ENCODE results near the gene WIPF3. TPM values are rescaled to one million over a fixed set of nuclear protein-coding genes. Genes with fewer than 3 reads are reported as not detected.

The WIPF3 gene
- 1.3 and 2.8 TPM in 2 replicates for total RNA-seq
- 1.4 and 2.3 TPM in 2 replicates for polyA plus RNA-seq

GRCh38 chr7:29806208-29806994, at the start of gene WIPF3:
WIPF3 (plus strand) TSS chr7:29806508; CDS start chr7:29834725, 28,217 bp downstream.
- Histone ChIP-seq H3K9me3 (ENCODE audit: low read depth) (no peaks in the 10 kb centered on the region), H3K4me1 (ENCODE audit: low read depth) (no peaks in the 10 kb centered on the region), H3K27ac (no peak within 1 kb of the TSS), H3K4me3 (peak within 1 kb of the TSS; percentile 66), H3K27me3 (peaks cover 97% of the 10 kb centered on the region), H3K36me3 (no peaks in the 10 kb centered on the region)
- DNase-seq (ENCODE audit: low read depth in 1 of 2, low spot score in 1 of 2), result peak; percentile 16 to 70
- TF ChIP-seq CTCF (IDR thresholded peaks at IDR 0.05; ENCODE audit: low read depth, low read length), result no peak

- H3K27ac ChIP-seq, result no peak overlapping the region
- no peaks in the 10 kb centered on the region for H3K9me3 ChIP-seq (ENCODE audit: low read depth)
- DNase-seq (ENCODE audit: low read depth in 1 of 2, low spot score in 1 of 2), result no peak
- no peaks in the 10 kb centered on the region for H3K36me3 ChIP-seq
- no peak overlapping the region for H3K4me3 ChIP-seq
- peaks cover 5% of the 10 kb centered on the region for H3K27me3 ChIP-seq
- no peak for TF ChIP-seq CTCF (IDR thresholded peaks at IDR 0.05; ENCODE audit: low read depth, low read length)
- peaks cover 10% of the 10 kb centered on the region for H3K4me1 ChIP-seq (ENCODE audit: low read depth)
These were observed 43.0 kb upstream of the WIPF3 start for GRCh38 chr7:29763266-29763665.

- H3K9me3 ChIP-seq (ENCODE audit: low read depth), result no peaks in the 10 kb centered on the region
- H3K27ac ChIP-seq, result no peak overlapping the region
- no peak overlapping the region for H3K4me3 ChIP-seq
- no peaks in the 10 kb centered on the region for H3K36me3 ChIP-seq
- DNase-seq (ENCODE audit: low read depth in 1 of 2, low spot score in 1 of 2), result peak in 1 of 2 donors; percentile 31
- peaks cover 10% of the 10 kb centered on the region for H3K4me1 ChIP-seq (ENCODE audit: low read depth)
- TF ChIP-seq CTCF (IDR thresholded peaks at IDR 0.05; ENCODE audit: low read depth, low read length), result no peak
- H3K27me3 ChIP-seq, result peaks cover 5% of the 10 kb centered on the region
These were observed 42.1 kb upstream of the WIPF3 start for GRCh38 chr7:29764227-29764626.

GRCh38 chr7:29765490-29765889, 40.8 kb upstream of the WIPF3 start:
- DNase-seq (ENCODE audit: low read depth in 1 of 2, low spot score in 1 of 2), result no peak
- no peaks in the 10 kb centered on the region for H3K36me3 ChIP-seq
- H3K27me3 ChIP-seq, result peaks cover 5% of the 10 kb centered on the region
- H3K4me1 ChIP-seq (ENCODE audit: low read depth), result peaks cover 6% of the 10 kb centered on the region
- H3K4me3 ChIP-seq, result no peak overlapping the region
- no peak for TF ChIP-seq CTCF (IDR thresholded peaks at IDR 0.05; ENCODE audit: low read depth, low read length)
- no peaks in the 10 kb centered on the region for H3K9me3 ChIP-seq (ENCODE audit: low read depth)
- H3K27ac ChIP-seq, result no peak overlapping the region

GRCh38 chr7:29770371-29770770, 35.9 kb upstream of the WIPF3 start:
- no peak for DNase-seq (ENCODE audit: low read depth in 1 of 2, low spot score in 1 of 2)

More at GRCh38 chr7:29770371-29770770, 35.9 kb upstream of the WIPF3 start:
- H3K9me3 ChIP-seq (ENCODE audit: low read depth), result no peaks in the 10 kb centered on the region
- no peak overlapping the region for H3K4me3 ChIP-seq
- no peaks in the 10 kb centered on the region for H3K36me3 ChIP-seq
- H3K27ac ChIP-seq, result no peak overlapping the region
- peaks cover 10% of the 10 kb centered on the region for H3K4me1 ChIP-seq (ENCODE audit: low read depth)
- H3K27me3 ChIP-seq, result no peaks in the 10 kb centered on the region
- TF ChIP-seq CTCF (IDR thresholded peaks at IDR 0.05; ENCODE audit: low read depth, low read length), result no peak
